HG03097 (cell line): Measurements from ENCODE around the gene DCTN2.
"Not testable (repeated sequence)": the region's sequence is repeated elsewhere in the genome, so short reads cannot be mapped to it uniquely, and the experiment has no call there.

Experiments used
- ATAC-seq: cut with Tn5 transposase; IDR thresholded peaks from one replicate; pipeline ENCODE4 v1.9.1; 2021; ENCODE audit not compliant: unreplicated experiment, low FRiP score

Gene DCTN2

GRCh38 chr12:57517718-57518117 lies 29.3 kb downstream of the DCTN2 start:
- not testable (repeated sequence) for ATAC-seq

- no peak for ATAC-seq
Observed at GRCh38 chr12:57517187-57517586, 29.8 kb downstream of the DCTN2 start.

GRCh38 chr12:57516617-57517153 lies 30.3 kb downstream of the DCTN2 start:
- no peak for ATAC-seq

- no peak for ATAC-seq
Observed at GRCh38 chr12:57515934-57516541, 31.0 kb downstream of the DCTN2 start.

GRCh38 chr12:57515408-57515933 lies 31.5 kb downstream of the DCTN2 start:
- ATAC-seq, result no peak

- no peak for ATAC-seq
Observed at GRCh38 chr12:57514720-57515407, 32.1 kb downstream of the DCTN2 start.

- ATAC-seq, result not testable (repeated sequence)
Observed at GRCh38 chr12:57514246-57514645, 32.7 kb downstream of the DCTN2 start.

- not testable (repeated sequence) for ATAC-seq
Observed at GRCh38 chr12:57513677-57514076, 33.3 kb downstream of the DCTN2 start.

GRCh38 chr12:57513266-57513665 lies 33.7 kb downstream of the DCTN2 start:
- no peak for ATAC-seq

GRCh38 chr12:57512665-57513064 lies 34.3 kb downstream of the DCTN2 start:
- ATAC-seq, result no peak

GRCh38 chr12:57511588-57512325 lies 35.2 kb downstream of the DCTN2 start:
- no peak for ATAC-seq

GRCh38 chr12:57511161-57511560 lies 35.8 kb downstream of the DCTN2 start:
- ATAC-seq, result no peak

GRCh38 chr12:57507796-57508195 lies 39.2 kb downstream of the DCTN2 start:
- not testable (repeated sequence) for ATAC-seq

GRCh38 chr12:57506541-57506940 lies 40.5 kb downstream of the DCTN2 start:
- ATAC-seq, result not testable (repeated sequence)

GRCh38 chr12:57502311-57502969 lies 44.6 kb downstream of the DCTN2 start:
- not testable (repeated sequence) for ATAC-seq

GRCh38 chr12:57500213-57500612 lies 46.8 kb downstream of the DCTN2 start:
- no peak for ATAC-seq

- no peak for ATAC-seq
Observed at GRCh38 chr12:57498571-57498970, 48.4 kb downstream of the DCTN2 start.

GRCh38 chr12:57498132-57498502 lies 48.9 kb downstream of the DCTN2 start:
- ATAC-seq, result no peak

- no peak for ATAC-seq
Observed at GRCh38 chr12:57497223-57498131, 49.5 kb downstream of the DCTN2 start.

- no peak for ATAC-seq
Observed at GRCh38 chr12:57496822-57497221, 50.2 kb downstream of the DCTN2 start.
